Midbrain (tissue), 1 donor: ENCODE measurements around the gene RFC1.
"Not testable (repeated sequence)": the region's sequence is repeated elsewhere in the genome, so short reads cannot be mapped to it uniquely, and the experiment has no call there.

ENCODE experiments used
- DNase-seq: peaks from one replicate; lab custom pipeline; 2025; lab: John Stamatoyannopoulos, UW

Gene RFC1

DNA sequence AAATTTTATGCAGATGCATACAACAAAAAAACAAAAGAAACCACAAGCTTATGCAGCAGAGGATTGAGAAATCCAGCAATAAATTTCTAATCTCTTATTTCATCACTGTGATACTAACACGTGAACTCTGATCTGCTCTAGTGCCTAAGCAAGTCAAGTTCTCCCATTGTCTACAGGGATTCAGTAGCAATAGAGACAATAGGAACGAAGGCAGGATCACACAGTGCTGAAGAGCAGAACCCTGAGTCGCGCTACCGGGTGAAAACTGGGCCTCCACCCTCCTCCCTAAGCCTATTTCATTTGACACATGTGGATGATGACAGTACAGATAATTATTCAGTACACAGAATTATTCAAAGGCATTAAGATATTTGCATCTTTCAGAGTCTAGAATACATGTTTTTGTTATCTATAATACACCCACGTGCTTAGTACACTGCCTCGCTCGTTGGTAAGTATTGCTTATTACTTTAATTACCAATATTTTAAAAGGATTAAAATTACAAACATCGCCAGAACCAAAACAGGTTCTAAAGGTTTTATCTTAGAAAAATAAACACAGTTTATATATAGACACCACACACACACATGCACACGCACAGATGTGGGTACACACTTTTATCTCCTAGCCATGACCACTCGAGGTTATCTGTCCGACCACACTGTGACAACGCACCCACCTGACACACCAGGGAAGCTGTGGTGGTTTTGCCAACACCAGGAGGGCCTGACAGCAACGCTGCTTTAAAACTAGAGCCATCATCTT, 60.1 kb downstream of the RFC1 start:
- DNase-seq = no peak

DNA sequence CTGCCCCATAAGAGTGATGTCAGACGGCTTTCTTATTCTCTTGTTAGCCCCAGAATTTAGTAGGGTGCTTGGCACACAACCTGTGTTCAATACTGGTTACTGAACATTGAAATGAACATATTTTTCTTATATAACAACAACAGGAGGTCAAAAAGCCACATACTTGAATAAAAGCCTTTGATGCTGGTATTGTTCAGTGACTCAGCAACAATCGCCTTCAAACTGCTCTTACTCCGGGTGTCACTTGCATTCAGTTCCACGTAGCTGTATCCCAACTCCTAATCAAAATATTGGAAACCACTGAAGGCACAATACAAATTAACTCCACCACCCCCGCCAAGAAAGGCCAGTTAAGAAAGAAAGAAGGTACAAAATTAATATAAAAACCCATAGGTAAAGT, 61.5 kb downstream of the RFC1 start:
- no peak for DNase-seq

DNA sequence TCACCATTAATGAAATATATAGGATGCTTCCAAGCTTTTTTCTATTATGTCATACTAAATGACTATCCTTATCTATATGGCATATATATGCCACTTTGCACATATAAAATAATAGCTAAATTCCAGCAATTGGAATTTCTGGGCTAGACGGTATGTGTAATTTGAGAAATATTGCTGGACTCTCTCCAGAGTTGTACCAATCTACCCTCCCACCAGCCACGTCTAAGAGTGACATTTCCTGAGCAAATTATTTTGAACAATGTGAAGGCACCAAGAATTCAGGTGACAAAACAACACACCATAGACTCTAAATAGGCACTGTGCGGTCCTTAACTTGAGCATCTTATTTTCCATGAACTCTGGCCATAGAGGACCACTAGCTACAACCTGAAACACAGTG, 62.3 kb downstream of the RFC1 start:
- no peak for DNase-seq

DNA sequence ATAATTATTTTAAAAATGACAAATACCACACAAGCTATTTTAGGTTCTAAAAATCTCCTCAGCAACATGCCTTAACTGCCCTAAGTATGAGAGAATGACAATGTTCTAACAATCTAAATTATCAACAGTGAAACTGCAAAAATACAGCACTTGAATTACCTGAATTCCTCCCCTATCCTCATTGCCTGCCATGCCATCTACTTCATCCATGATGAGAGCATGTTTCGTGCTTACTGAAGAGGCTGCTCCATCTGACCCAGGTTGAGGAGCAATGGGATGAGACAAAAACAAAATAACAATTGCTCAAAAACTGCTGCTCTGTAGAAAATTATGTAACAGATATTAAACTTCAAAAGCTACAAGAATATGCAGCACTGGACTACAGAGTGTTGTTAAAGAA, 63.3 kb downstream of the RFC1 start:
- DNase-seq = no peak

DNA sequence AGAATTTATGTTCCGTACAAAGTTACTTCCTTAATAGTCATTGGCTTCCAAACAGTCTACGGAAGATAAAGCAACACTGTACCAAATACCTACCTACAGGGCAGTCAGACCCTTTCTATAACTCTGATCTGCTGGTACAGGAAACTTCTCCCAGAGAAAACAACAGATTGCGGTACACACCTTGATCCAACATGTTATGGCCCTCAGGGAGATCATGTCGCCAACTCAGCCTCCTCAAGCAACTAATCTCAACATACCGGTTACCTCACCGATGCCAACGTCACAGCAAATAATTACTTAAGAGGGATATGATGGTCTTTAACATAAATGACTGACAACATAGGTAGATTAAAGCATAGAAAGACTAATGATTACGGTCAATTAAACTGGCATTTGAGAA, 70.4 kb downstream of the RFC1 start:
- no peak for DNase-seq

DNA sequence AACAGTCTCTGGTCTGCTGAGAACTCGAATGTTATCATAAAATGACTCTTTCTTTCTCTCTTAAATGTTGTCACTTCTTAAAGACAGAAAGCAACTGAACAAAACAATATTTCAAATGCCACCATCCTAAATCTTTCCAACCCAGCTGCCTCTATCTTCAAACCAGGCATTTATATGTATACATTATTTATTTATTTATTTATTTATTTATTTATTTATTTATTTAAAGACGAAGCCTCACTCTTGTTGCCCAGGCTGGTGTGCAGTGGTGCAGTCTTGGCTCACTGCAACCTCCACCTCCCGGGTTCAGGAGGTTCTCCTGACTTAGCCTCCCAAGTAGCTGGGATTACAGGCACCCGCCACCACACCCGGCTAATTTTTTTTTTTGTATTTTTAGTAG, 73.7 kb downstream of the RFC1 start:
- not testable (repeated sequence) for DNase-seq

DNA sequence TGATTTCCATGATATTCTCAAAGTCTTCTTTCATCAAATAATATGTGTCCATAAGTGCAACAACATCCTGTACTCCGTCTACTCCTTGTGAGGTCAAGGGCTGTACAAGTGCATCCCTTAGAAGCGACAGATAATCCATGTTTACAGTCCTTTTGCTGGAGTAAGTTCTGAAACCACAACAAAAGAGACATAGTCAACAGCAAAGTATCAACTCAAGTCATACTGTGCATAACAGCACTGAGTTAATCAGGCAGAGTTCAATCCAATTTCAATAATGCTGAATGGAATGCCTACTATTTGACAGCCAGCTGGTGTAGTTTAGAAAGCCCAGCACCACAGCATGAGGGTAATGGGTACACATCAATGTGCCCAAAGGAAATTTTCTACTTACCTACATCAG, 74.5 kb downstream of the RFC1 start:
- DNase-seq = no peak

DNA sequence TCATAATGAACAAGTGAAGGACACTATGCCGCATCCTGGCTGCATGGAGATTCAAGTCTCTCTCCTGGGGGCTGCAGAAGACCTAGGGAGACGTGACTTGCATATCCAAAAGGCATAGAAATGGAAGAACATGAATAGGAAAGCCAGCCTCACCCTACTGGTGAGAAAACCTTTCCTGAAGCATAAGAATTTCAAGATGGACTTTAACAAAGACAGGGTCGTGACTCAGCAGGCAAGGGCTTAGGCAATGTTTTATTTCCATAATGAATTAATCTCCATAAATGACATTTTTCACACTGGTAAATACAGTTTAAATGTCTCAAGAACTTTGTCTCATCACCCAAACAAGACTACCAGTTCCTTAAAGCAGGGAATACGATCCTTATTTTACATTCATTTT, 78.9 kb downstream of the RFC1 start:
- DNase-seq = no peak

DNA sequence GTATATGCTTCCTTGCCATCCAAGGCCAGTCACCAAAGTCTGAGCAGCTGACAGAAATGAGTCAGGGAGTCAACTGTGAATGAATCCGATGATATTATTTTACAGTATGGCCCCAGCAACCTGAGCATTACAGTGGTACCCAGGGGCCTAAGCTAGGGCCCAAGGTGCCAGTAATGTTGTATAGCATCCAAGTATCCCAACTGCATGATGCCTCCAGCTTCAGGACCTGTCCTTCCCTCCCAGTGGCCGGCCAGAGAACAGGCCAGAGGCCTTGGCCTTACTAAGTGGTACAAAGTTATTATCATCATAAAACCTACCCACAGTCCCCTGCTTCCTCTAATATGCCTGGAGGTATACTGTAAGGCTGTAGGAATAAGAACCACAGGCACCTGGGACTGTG, 79.9 kb downstream of the RFC1 start:
- no peak for DNase-seq

DNA sequence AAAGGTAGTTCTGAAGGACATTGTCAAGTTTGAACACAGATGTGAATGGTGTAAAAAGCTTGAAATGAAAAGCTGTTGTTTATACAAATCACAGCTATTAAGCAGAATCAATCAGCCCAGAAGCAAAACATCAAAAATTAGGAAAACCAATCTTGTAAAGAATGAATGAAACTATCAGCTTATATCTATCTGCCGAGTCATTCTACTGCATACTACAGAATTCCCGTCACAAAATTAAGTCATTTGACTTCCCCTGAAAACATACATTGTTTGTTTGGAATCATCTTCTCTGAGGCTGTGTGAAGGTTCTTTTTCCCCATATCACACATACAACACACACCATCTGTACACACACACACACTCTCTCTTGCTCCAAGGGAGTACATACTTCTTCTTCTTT, 80.3 kb downstream of the RFC1 start:
- no peak for DNase-seq

DNA sequence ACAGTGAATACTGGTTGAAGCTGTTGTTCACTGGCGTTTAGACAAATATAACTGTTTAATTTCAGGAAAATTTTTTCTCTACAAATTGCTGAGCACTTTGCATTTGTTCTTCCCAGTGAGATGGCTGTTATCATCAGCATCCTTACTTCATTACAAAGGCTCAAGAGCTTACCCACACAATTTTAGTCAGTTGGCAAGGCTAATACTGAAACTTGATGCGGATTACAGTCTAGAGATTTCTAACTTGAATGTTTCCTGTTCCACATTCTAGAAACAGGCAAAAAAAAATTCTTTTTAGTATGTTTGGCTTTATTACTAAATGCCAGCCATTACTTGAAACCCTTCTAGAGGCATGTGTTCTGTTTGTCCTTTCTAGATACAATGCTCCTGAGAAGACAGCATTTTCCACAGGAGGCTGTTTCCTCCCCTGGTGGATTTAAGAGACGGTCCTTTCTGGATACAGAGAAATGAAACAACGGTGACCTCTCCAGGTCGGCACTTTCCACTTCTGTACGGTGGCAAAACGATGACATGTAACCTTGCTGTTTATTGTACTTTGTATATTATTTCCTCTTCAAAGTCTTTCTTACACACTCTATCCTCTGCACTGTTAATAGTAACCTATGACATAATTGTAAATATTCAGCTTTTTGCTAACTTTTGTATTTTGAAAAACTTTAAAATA, 80.9 kb downstream of the RFC1 start:
- DNase-seq = no peak

DNA sequence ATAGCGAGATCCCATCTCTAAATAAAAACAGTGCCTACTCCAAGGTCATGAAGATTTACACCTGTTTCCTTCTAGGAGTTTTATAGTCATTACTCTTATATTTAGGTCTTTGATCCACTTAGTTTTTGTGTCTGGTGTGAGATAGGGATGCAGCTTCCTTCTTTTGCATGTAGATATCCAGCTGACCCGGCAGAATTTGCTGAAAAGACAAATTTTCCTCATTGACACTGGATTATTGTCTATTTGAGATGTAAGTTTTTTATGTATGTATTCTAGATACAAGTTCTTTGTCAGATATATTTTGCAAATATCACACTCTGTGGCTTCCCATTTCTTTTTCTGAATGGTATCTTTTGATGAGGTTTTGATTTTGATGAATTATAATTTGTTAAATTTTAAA, 85.4 kb downstream of the RFC1 start:
- no peak for DNase-seq

DNA sequence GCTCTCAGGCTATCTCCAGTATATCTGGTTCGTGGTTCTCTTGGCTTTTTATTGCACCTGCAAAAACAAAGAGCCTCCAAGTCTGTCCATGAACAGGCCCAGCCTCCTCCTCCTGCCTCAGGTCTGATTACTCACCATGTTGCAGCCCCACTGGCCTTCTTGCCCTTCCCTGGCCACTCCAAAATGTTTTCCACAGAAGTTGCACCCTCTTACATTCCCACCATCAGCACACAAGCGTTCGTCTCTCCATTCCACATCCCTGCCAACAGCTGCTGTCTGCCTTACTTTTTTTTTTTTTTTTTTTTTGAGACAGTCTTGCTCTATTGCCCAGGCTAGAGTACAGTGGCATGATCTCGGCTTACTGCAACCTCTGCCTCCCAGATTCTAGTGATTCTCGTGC, 86.7 kb downstream of the RFC1 start:
- DNase-seq = no peak

DNA sequence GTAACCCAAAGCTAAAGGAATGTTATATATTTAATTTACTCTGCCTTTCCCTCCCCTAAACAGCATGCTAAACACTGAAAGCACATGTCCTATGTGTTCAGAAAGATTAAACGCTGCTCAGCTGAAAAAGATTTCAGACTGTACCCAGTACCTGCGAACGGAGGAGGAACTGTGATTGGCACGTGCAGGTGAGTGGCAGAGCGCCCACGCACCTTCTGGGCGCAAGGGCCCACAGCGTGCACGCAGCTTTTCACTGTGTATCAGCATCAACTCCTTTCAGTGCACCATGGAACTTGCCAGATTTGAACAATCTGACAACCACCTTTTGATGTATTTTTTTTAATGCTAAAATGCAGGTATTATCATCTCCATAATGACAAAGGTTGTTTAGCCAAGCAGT, 87.7 kb downstream of the RFC1 start:
- DNase-seq = no peak

DNA sequence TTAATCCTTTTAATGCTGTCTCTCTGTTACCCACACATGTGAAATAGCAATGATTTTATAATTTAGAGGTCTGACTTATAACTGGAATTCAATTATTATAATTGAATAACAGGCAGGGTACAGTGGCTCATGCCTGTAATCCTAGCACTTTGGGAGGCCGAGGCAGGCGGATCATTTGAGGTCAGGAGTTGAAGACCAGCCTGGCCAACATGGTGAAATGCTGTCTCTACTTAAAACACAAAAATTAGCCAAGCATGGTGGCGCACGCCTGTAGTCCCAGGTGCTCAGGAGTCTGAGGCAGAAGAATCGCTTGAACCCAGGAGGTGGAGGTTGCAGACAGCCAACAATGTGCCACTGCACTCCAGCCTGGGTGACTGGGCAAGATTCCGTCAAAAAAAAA, 88.5 kb downstream of the RFC1 start:
- DNase-seq = not testable (repeated sequence)

DNA sequence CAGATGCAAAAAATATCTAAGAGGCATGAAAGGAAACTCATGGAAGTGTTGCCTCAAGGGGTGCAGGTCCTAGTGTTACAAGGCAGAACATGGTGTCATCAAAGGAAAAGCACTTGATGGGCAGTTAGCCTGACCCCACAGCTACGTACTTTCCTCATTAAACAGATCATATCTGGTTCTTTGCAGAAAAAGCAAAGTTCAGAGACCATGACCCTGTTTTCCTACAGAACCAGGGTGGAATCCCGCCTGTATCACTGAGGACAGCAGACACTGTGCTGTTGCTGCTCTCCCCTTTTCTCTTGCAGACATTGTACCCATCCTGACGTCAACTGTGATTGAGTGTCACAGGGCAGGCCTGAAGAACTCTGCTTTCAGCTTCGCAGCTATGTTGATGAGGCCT, 91.7 kb downstream of the RFC1 start:
- DNase-seq = no peak

DNA sequence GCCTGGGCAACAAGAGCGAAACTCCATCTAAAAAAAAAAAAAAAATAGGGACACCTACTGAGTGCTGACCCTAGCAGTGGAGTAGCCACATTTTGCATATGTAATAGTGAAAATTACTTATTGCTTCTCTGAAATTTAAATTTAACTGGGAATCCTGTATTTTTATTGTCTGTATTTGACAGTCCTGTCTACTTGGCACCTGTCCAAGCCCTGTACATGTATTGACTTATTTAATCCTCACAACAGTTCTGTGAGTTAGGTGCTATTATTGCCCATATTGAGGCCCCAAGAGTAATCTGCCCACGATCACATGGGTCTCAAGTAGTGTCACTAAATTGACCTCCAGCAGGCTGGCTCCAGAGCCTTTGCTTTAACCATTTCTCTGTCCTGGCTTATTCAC, 102.3 kb downstream of the RFC1 start:
- DNase-seq = no peak

DNA sequence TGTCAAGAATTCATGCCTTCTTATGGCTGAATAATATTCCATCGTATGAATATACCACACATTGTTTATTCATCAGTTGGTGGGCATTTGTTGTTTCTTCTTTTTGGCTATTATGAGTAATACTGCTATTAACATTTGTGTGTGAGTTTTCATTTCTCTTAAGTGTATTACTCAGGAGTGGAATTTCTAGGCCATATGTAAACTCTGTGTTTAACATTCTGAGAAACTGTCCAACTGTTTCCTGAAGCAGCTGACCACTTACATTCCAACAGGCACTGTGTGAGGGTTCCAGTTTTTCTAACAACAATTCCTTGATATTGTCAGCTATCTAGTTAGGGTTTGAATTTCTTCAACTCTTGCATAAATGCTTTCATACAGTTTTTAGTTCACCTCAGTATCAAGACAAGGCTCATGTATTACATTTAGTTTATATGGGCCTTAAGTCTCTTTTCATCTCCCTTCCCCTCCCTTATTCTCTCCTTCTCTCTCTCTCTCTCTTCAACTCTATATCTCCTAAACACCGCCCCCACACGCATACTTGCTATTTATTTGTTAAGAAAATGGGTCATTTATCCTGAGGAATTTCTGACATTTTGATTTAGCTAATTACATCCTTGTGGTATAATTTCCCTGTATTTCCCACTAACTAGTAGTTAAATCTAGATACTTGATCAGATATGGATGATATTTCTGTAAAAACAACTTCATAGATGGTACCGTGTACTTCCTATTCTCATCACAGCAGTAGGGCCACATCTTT, 106.4 kb downstream of the RFC1 start:
- no peak for DNase-seq

DNA sequence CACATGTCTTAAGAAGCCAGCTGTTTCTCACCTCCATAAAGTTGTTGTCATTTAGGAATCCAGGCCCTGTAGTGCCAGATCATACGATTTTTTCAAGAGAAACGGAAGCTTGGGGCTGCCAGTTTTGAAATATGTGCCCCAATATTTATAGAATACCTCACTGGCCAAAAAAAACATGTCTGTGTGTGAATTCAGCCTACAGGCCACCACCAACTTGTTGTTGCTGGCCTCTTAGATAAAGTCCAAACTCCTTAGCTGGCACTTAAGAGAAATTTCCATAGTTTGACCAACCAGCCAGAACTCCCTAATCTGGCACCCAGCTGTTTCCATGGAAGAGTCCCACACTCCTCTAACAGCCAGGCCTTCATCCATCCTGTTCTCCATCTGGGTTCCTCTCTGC, 109.7 kb downstream of the RFC1 start:
- DNase-seq = no peak

DNA sequence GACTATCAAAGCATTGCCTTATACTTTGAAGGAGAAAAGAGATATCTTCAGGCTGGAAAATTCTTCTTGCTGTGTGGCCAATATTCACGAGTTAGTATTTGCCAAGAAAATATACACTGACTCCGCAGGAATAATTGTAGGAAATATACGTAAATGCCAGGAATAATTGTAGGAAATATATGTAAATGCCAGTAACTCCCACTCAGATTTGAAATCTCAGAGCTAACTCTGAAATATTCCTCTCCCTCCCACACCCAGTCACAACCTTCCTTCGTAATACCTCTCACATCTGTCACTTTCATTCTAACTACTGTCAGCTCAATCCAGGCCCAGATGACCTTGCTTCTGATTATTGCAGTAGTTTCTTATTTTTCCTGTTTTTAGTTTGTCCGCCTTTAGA, 110.3 kb downstream of the RFC1 start:
- DNase-seq = no peak

DNA sequence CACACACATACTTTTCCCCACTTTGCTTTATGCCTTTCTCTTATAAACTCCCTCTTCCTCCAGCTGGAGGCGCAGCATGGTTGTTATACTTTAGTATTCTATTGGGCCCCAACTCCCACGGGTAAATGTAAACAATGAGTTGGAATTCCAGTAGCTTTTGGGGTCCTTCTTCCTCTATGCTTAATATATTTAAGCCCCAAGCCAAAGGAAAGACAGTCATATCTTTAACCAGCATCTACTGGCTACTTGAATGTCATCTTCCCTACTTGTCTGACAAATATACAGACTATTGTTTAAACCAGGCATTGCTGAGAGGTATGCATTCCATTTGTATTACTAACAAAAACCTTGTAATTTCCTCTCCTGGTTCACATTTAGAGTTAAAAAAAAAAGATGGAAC, 110.9 kb downstream of the RFC1 start:
- DNase-seq = no peak

DNA sequence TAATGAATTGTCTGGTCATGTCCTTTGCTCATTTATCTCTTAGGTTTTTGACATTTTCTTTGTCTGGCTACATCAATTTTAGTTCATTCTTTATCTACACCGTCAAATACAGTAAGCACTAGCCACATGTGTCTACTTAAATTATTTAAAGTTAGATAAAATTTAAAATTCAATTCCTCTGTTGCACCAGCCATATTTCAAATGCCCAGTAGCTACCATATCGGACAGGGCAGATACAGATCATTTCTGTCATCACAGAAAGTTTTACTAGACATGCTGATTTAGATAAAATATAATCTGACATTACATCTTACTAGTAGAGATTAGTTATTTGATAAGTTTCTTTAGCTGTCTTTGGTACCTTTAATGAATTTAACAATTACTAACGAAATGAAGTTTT, 122.7 kb downstream of the RFC1 start:
- DNase-seq = no peak
